Measurements from ENCODE around the gene ADNP.

The ADNP gene

GRCh38 chr20:50932691-50933280, 1.5 kb upstream of the ADNP start:
- no peak for DNase-seq (ENCODE audit: extremely low read depth in 1 of 2, low read depth in 1 of 2)

GRCh38 chr20:50932016-50932485, 814 bp upstream of the ADNP start:
- no peak for DNase-seq (ENCODE audit: extremely low read depth in 1 of 2, low read depth in 1 of 2)

- DNase-seq (ENCODE audit: extremely low read depth in 1 of 2, low read depth in 1 of 2), result no peak
Observed at GRCh38 chr20:50930976-50931305, 296 bp downstream of the ADNP start.

- DNase-seq (ENCODE audit: extremely low read depth in 1 of 2, low read depth in 1 of 2), result peak in 1 of 2 donors; percentile 9
Observed at GRCh38 chr20:50930139-50930975, 880 bp downstream of the ADNP start.

GRCh38 chr20:50929299-50930138, 1.7 kb downstream of the ADNP start:
- peak; percentile 75 to 83 for DNase-seq (ENCODE audit: extremely low read depth in 1 of 2, low read depth in 1 of 2)

- no peak for DNase-seq (ENCODE audit: extremely low read depth in 1 of 2, low read depth in 1 of 2)
Observed at GRCh38 chr20:50928469-50928868, 2.8 kb downstream of the ADNP start.

- no peak for DNase-seq (ENCODE audit: extremely low read depth in 1 of 2, low read depth in 1 of 2)
Observed at GRCh38 chr20:50926530-50926929, 4.7 kb downstream of the ADNP start.

- no peak for DNase-seq (ENCODE audit: extremely low read depth in 1 of 2, low read depth in 1 of 2)
Observed at GRCh38 chr20:50924261-50924920, 6.8 kb downstream of the ADNP start.

GRCh38 chr20:50921803-50922501, 9.3 kb downstream of the ADNP start:
- no peak for DNase-seq (ENCODE audit: extremely low read depth in 1 of 2, low read depth in 1 of 2)

- DNase-seq (ENCODE audit: extremely low read depth in 1 of 2, low read depth in 1 of 2), result no peak
Observed at GRCh38 chr20:50920997-50921396, 10.2 kb downstream of the ADNP start.

GRCh38 chr20:50919567-50919966, 11.7 kb downstream of the ADNP start:
- DNase-seq (ENCODE audit: extremely low read depth in 1 of 2, low read depth in 1 of 2), result no peak

GRCh38 chr20:50918403-50918802, 12.8 kb downstream of the ADNP start:
- no peak for DNase-seq (ENCODE audit: extremely low read depth in 1 of 2, low read depth in 1 of 2)

GRCh38 chr20:50916934-50917333, 14.3 kb downstream of the ADNP start:
- DNase-seq (ENCODE audit: extremely low read depth in 1 of 2, low read depth in 1 of 2), result no peak

GRCh38 chr20:50916257-50916656, 15.0 kb downstream of the ADNP start:
- no peak for DNase-seq (ENCODE audit: extremely low read depth in 1 of 2, low read depth in 1 of 2)

- no peak for DNase-seq (ENCODE audit: extremely low read depth in 1 of 2, low read depth in 1 of 2)
Observed at GRCh38 chr20:50915424-50915823, 15.8 kb downstream of the ADNP start.

- no peak for DNase-seq (ENCODE audit: extremely low read depth in 1 of 2, low read depth in 1 of 2)
Observed at GRCh38 chr20:50913690-50914375, 17.4 kb downstream of the ADNP start.

GRCh38 chr20:50911716-50912115, 19.5 kb downstream of the ADNP start:
- DNase-seq (ENCODE audit: extremely low read depth in 1 of 2, low read depth in 1 of 2), result no peak

- no peak for DNase-seq (ENCODE audit: extremely low read depth in 1 of 2, low read depth in 1 of 2)
Observed at GRCh38 chr20:50911030-50911429, 20.2 kb downstream of the ADNP start.

- DNase-seq (ENCODE audit: extremely low read depth in 1 of 2, low read depth in 1 of 2), result no peak
Observed at GRCh38 chr20:50909413-50909812, 21.8 kb downstream of the ADNP start.

GRCh38 chr20:50904067-50904570, 27.1 kb downstream of the ADNP start:
- no peak for DNase-seq (ENCODE audit: extremely low read depth in 1 of 2, low read depth in 1 of 2)
